SK-N-SH (cell line): ENCODE data around the gene KCNIP4.

Experiments used
- CHD2 ChIP-seq: fragments of 150-350 bp; IDR thresholded peaks from 2 replicates; pipeline ENCODE4 v1.6.1; 2018; ENCODE audit warnings: low read length; ENCODE audit not compliant: partially characterized antibody
- CTCF ChIP-seq: fragments of 200-600 bp; sonication (generic); IDR thresholded peaks from 2 replicates; pipeline ENCODE4 v1.6.1; 2017; ENCODE audit warnings: antibody characterized with exemption, mild to moderate bottlenecking, moderate library complexity
- EZH2phosphoT487 ChIP-seq: fragments of 200-600 bp; sonication (generic); IDR thresholded peaks from 2 replicates; pipeline ENCODE4 v1.6.1; 2017; ENCODE audit warnings: low read depth, mixed run types, mild to moderate bottlenecking, antibody characterized with exemption, moderate library complexity, borderline replicate concordance
- MAX ChIP-seq: IDR thresholded peaks from 2 replicates; pipeline ENCODE4 v1.4.0; 2012; ENCODE audit warnings: low read depth
- PBX3 ChIP-seq: IDR thresholded peaks from 2 replicates; pipeline ENCODE4; 2012
- POLR2AphosphoS5 ChIP-seq: IDR thresholded peaks from 2 replicates; pipeline ENCODE4 v1.6.1; 2012; ENCODE audit warnings: low read depth, low read length
- RAD21 ChIP-seq: IDR thresholded peaks from 2 replicates; pipeline ENCODE4 v1.6.1; 2012; ENCODE audit warnings: mild to moderate bottlenecking, low read length
- REST ChIP-seq: IDR thresholded peaks from 2 replicates; pipeline ENCODE4 v1.6.1; 2012; ENCODE audit warnings: mild to moderate bottlenecking, low read depth, low read length, moderate library complexity
- TAF1 ChIP-seq: IDR thresholded peaks from 2 replicates; pipeline ENCODE4 v1.6.1; 2012; ENCODE audit warnings: low read depth, mild to moderate bottlenecking, low read length, moderate library complexity, borderline replicate concordance
- YY1 ChIP-seq: IDR thresholded peaks from 2 replicates; pipeline ENCODE4 v1.4.0; 2012; ENCODE audit warnings: low read depth, mild to moderate bottlenecking

GRCh38 chr4:20916106-20916505 lies 1032.5 kb downstream of the KCNIP4 start:
- TF ChIP-seq CTCF (no peak), MAX (no peak), RAD21 (no peak), YY1 (no peak), POLR2AphosphoS5 (no peak), REST (no peak), EZH2phosphoT487 (no peak), PBX3 (no peak), CHD2 (no peak), TAF1 (no peak)
